ENCODE results near the gene EPHB2. TPM values are rescaled to one million over a fixed set of nuclear protein-coding genes. Genes with fewer than 3 reads are reported as not detected.
A peak's percentile ranks its signal among the peaks of the same experiment; 100 is the strongest.

EPHB2 gene
- total and polyA plus RNA-seq, 2 of the 8 experiments (the other 6 are each of a cell fraction or from before 2014, with no cell fraction given), result 15.8 to 17.2 TPM

DNA sequence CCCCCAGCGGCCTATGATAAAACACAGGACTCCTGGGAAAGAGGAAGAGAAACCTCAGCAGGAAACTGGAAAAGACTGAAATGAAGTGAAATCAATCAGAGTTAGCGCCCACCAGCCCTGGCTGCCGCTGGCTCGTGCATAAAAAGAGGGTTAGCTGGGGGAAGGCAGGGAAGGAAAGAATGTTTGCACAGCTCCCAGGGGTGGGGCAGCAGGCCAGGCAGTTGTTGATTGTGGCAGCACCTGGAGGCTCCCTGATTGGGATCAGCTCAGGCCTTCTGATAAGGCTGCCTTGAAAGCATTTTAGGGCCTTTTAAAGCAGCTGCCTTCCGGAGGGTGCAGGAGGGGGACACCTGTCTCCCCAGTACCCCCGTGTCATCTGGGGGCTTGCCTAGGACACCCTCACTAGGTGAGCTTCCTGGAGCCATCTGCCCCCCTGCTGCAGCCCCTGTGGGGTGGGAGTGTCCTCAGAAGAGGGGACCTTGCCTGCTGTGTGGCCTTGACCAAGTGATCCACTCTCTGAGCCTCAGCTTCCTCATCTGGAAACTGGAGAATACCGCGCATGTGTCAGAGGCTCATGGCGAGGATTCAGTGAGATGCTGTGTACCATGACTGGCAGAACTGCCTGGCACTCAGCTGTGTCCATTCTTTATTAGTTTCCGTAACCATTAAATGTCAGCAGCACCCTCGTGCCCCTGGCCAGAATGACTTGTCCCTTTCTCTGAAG is 6.6 kb downstream of the EPHB2 start:
- Histone ChIP-seq H3K9me3 (ENCODE audit: insufficient read depth in 2 of 2, low read depth in 1 of 2, low read length in 1 of 2) (no peaks in the 10 kb centered on the region), H4K20me1 (replicated peaks in 1 of 2; ENCODE audit: control insufficient read depth in 1 of 2, insufficient read depth in 2 of 2, low read length in 2 of 2) (peaks cover 0 to 2% of the 10 kb centered on the region in 2 experiments), H3K4me1 (replicated peaks in 1 of 4; ENCODE audit: control insufficient read depth in 3 of 4, insufficient read depth in 4 of 4, low read length in 3 of 4) (peaks cover 0 to 11% (median 6%) of the 10 kb centered on the region in 4 experiments; a peak in 6 of 7 replicates), H3K27me3 (replicated peaks in 1 of 4; ENCODE audit: control insufficient read depth in 3 of 4, extremely low read depth in 1 of 4, insufficient read depth in 3 of 4, low read length in 3 of 4) (peaks cover 0 to 8% (median 2%) of the 10 kb centered on the region in 4 experiments; a peak in 5 of 7 replicates), H3K56ac (replicated peaks; ENCODE audit: insufficient read length, low read depth, low read length) (no peak overlapping the region), H3K9ac (replicated peaks in 1 of 4; ENCODE audit: extremely low read depth in 1 of 4, low read depth in 3 of 4, low read length in 3 of 4) (no peak overlapping the region; a peak in 1 of 7 replicates), H3K14ac (ENCODE audit: insufficient read length) (no peak overlapping the region), H4K8ac (ENCODE audit: extremely low read depth, insufficient read depth, low read length) (no peak overlapping the region), H2BK20ac (ENCODE audit: low read length) (no peak overlapping the region), H4K5ac (ENCODE audit: insufficient read length, low read depth, low read length) (no peak overlapping the region), H2AFZ (ENCODE audit: low read length) (no peak overlapping the region), H3K79me1 (ENCODE audit: low read depth, low read length) (peaks cover 3% of the 10 kb centered on the region; the same call in 1 of the 2 replicates), H3K4me2 (ENCODE audit: insufficient read depth in 1 of 2, low read depth in 2 of 2, low read length in 2 of 2) (peak overlapping the region in 1 of 2 experiments; percentile 19; a peak in 1 of 4 replicates), H3K4me3 (ENCODE audit: extremely low read depth in 1 of 4, insufficient read depth in 2 of 4, low read depth in 3 of 4, low read length in 4 of 4) (no peak overlapping the region), H2AK5ac (ENCODE audit: low read depth, low read length) (no peak overlapping the region), H3K79me2 (ENCODE audit: control insufficient read depth in 1 of 2, insufficient read depth in 2 of 2, low read length in 2 of 2) (no peaks in the 10 kb centered on the region), H3K18ac (ENCODE audit: extremely low read depth, low read length) (no peak overlapping the region), H3K36me3 (ENCODE audit: control insufficient read depth in 2 of 4, insufficient read depth in 4 of 4, low read length in 3 of 4) (no peaks in the 10 kb centered on the region), H3K23ac (ENCODE audit: insufficient read length) (no peak overlapping the region), H2BK12ac (ENCODE audit: low read depth, low read length) (no peak overlapping the region; the same call in 1 of the 2 replicates), H3K23me2 (ENCODE audit: low read depth, low read length) (0 out of 2 replicates have a peak, but pooled peaks cover 2% of the 10 kb centered on the region), H2BK15ac (ENCODE audit: low read length) (no peak overlapping the region), H2BK120ac (replicated peaks; ENCODE audit: low read depth, low read length) (no peak overlapping the region), H3K27ac (ENCODE audit: low read depth, low read length) (no peak overlapping the region), H2BK5ac (ENCODE audit: low read depth, low read length) (no peak overlapping the region), H3K4ac (replicated peaks; ENCODE audit: insufficient read length, low read depth, low read length) (no peak overlapping the region), H4K91ac (replicated peaks; ENCODE audit: insufficient read length, low read length) (no peak overlapping the region)
- CTCF ChIA-PET (ENCODE audit: partially characterized antibody), result interaction anchor here (0.9 to 9.8 kb wide), 7 partner anchors 9 to 146 kb away, joined by 3 to 86 read pairs (median 6); no protein-coding TSS in a partner anchor
- WGBS, 2 experiments (ENCODE audit: extremely low coverage in 1 of 2, insufficient coverage in 1 of 2, insufficient read length in 1 of 2, insufficient replicate concordance in 2 of 2, low coverage in 1 of 2, low lambda C conversion rate in 2 of 2, missing lambda C conversion rate in 1 of 2), result 80% methylated on average over 11 of the region's 11 CpGs; no CpG with 5 or more reads in 1 of the 2 experiments
- DNase-seq (ENCODE audit: low read depth in 1 of 2, low spot score in 2 of 2) (no peak), FAIRE-seq (no peak)
- POLR2A ChIA-PET (ENCODE audit: partially characterized antibody), result interaction anchor here (0.5 kb wide), 1 partner anchor 14 kb away, joined by 4 read pairs; no protein-coding TSS in a partner anchor
- no peak for TF ChIP-seq JUN (IDR thresholded peaks at IDR 0.05; ENCODE audit: low read depth, low read length)
- no peak for TF ChIP-seq HDAC2 (IDR thresholded peaks at IDR 0.05; ENCODE audit: borderline replicate concordance in 1 of 2, low read depth in 2 of 2, low read length in 2 of 2)
- TF ChIP-seq EP300 (IDR thresholded peaks at IDR 0.05; ENCODE audit: borderline replicate concordance in 1 of 2, low read depth in 2 of 2, low read length in 2 of 2), result no peak
- no peak for TF ChIP-seq CBX8 (IDR thresholded peaks at IDR 0.05; ENCODE audit: borderline replicate concordance, low read depth, low read length)
- no peak for TF ChIP-seq PHF8 (conservative IDR thresholded peaks at IDR 0.05; ENCODE audit: low read depth, low read length)
- no peak for TF ChIP-seq ATF3 (IDR thresholded peaks at IDR 0.05; ENCODE audit: insufficient read depth, low read depth, low read length)
- TF ChIP-seq TAF1 (IDR thresholded peaks at IDR 0.05; ENCODE audit: low read depth, low read length), result no peak
- no peak for TF ChIP-seq HDAC6 (IDR thresholded peaks at IDR 0.05; ENCODE audit: low read depth, low read length)
- TF ChIP-seq POU5F1 (IDR thresholded peaks at IDR 0.05; ENCODE audit: low read depth, low read length), result no peak
- TF ChIP-seq GTF2F1 (IDR thresholded peaks at IDR 0.05; ENCODE audit: borderline replicate concordance, low read depth, low read length), result no peak
- no peak for TF ChIP-seq TBP (IDR thresholded peaks at IDR 0.05; ENCODE audit: low read depth, low read length)
